ENCODE results near the gene LIMS4.
"Not testable (repeated sequence)": the region's sequence is repeated elsewhere in the genome, so short reads cannot be mapped to it uniquely, and the experiment has no call there.

Gene LIMS4

GRCh38 chr2:110472171-110473058 is at the start of gene LIMS4:
TSS of gene LIMS4 (minus strand) at chr2:110472816. CDS start at chr2:110472778, 38 bp downstream.
- not testable (repeated sequence) for H3K36me3 Mint-ChIP-seq (ENCODE audit: low read depth); H3K4me3 Mint-ChIP-seq; H3K9me3 Mint-ChIP-seq; H3K4me1 Mint-ChIP-seq (ENCODE audit: low read depth); H3K27me3 Mint-ChIP-seq (ENCODE audit: low read depth); H3K27ac Mint-ChIP-seq

GRCh38 chr2:110499755-110500377 is 27.2 kb upstream of the LIMS4 start:
- H3K36me3 Mint-ChIP-seq (ENCODE audit: low read depth); H3K27me3 Mint-ChIP-seq (ENCODE audit: low read depth); H3K4me3 Mint-ChIP-seq; H3K9me3 Mint-ChIP-seq; H3K27ac Mint-ChIP-seq; H3K4me1 Mint-ChIP-seq (ENCODE audit: low read depth): not testable (repeated sequence)

- H3K27me3 Mint-ChIP-seq (ENCODE audit: low read depth); H3K9me3 Mint-ChIP-seq; H3K4me1 Mint-ChIP-seq (ENCODE audit: low read depth); H3K36me3 Mint-ChIP-seq (ENCODE audit: low read depth); H3K4me3 Mint-ChIP-seq; H3K27ac Mint-ChIP-seq: not testable (repeated sequence)
Measured at GRCh38 chr2:110496027-110496426, 23.4 kb upstream of the LIMS4 start.

- H3K4me1 Mint-ChIP-seq (ENCODE audit: low read depth); H3K27ac Mint-ChIP-seq; H3K9me3 Mint-ChIP-seq; H3K36me3 Mint-ChIP-seq (ENCODE audit: low read depth); H3K27me3 Mint-ChIP-seq (ENCODE audit: low read depth); H3K4me3 Mint-ChIP-seq: not testable (repeated sequence)
Measured at GRCh38 chr2:110494488-110494887, 21.9 kb upstream of the LIMS4 start.

- not testable (repeated sequence) for H3K27me3 Mint-ChIP-seq (ENCODE audit: low read depth); H3K4me3 Mint-ChIP-seq; H3K36me3 Mint-ChIP-seq (ENCODE audit: low read depth); H3K4me1 Mint-ChIP-seq (ENCODE audit: low read depth); H3K9me3 Mint-ChIP-seq; H3K27ac Mint-ChIP-seq
Measured at GRCh38 chr2:110488991-110489390, 16.4 kb upstream of the LIMS4 start.

- H3K27ac Mint-ChIP-seq; H3K4me3 Mint-ChIP-seq; H3K4me1 Mint-ChIP-seq (ENCODE audit: low read depth); H3K9me3 Mint-ChIP-seq; H3K36me3 Mint-ChIP-seq (ENCODE audit: low read depth); H3K27me3 Mint-ChIP-seq (ENCODE audit: low read depth): not testable (repeated sequence)
Measured at GRCh38 chr2:110482697-110483096, 10.1 kb upstream of the LIMS4 start.

- H3K4me1 Mint-ChIP-seq (ENCODE audit: low read depth); H3K36me3 Mint-ChIP-seq (ENCODE audit: low read depth); H3K4me3 Mint-ChIP-seq; H3K27me3 Mint-ChIP-seq (ENCODE audit: low read depth); H3K9me3 Mint-ChIP-seq; H3K27ac Mint-ChIP-seq: not testable (repeated sequence)
Measured at GRCh38 chr2:110481200-110481599, 8.6 kb upstream of the LIMS4 start.

- not testable (repeated sequence) for H3K27ac Mint-ChIP-seq; H3K27me3 Mint-ChIP-seq (ENCODE audit: low read depth); H3K4me1 Mint-ChIP-seq (ENCODE audit: low read depth); H3K4me3 Mint-ChIP-seq; H3K36me3 Mint-ChIP-seq (ENCODE audit: low read depth); H3K9me3 Mint-ChIP-seq
Measured at GRCh38 chr2:110480084-110480483, 7.5 kb upstream of the LIMS4 start.

GRCh38 chr2:110477370-110477769 is 4.8 kb upstream of the LIMS4 start:
- H3K4me3 Mint-ChIP-seq; H3K36me3 Mint-ChIP-seq (ENCODE audit: low read depth); H3K27ac Mint-ChIP-seq; H3K27me3 Mint-ChIP-seq (ENCODE audit: low read depth); H3K9me3 Mint-ChIP-seq; H3K4me1 Mint-ChIP-seq (ENCODE audit: low read depth): not testable (repeated sequence)

GRCh38 chr2:110476952-110477351 is 4.3 kb upstream of the LIMS4 start:
- not testable (repeated sequence) for H3K4me1 Mint-ChIP-seq (ENCODE audit: low read depth); H3K4me3 Mint-ChIP-seq; H3K36me3 Mint-ChIP-seq (ENCODE audit: low read depth); H3K27ac Mint-ChIP-seq; H3K27me3 Mint-ChIP-seq (ENCODE audit: low read depth); H3K9me3 Mint-ChIP-seq

GRCh38 chr2:110475627-110476359 is 3.2 kb upstream of the LIMS4 start:
- not testable (repeated sequence) for H3K4me1 Mint-ChIP-seq (ENCODE audit: low read depth); H3K4me3 Mint-ChIP-seq

GRCh38 chr2:110474898-110475297 is 2.3 kb upstream of the LIMS4 start:
- not testable (repeated sequence) for H3K27me3 Mint-ChIP-seq (ENCODE audit: low read depth); H3K9me3 Mint-ChIP-seq; H3K27ac Mint-ChIP-seq; H3K4me1 Mint-ChIP-seq (ENCODE audit: low read depth); H3K36me3 Mint-ChIP-seq (ENCODE audit: low read depth); H3K4me3 Mint-ChIP-seq

More at GRCh38 chr2:110475627-110476359, 3.2 kb upstream of the LIMS4 start:
- not testable (repeated sequence) for H3K9me3 Mint-ChIP-seq; H3K27ac Mint-ChIP-seq; H3K36me3 Mint-ChIP-seq (ENCODE audit: low read depth); H3K27me3 Mint-ChIP-seq (ENCODE audit: low read depth)

- not testable (repeated sequence) for H3K4me3 Mint-ChIP-seq; H3K27ac Mint-ChIP-seq; H3K27me3 Mint-ChIP-seq (ENCODE audit: low read depth); H3K9me3 Mint-ChIP-seq; H3K36me3 Mint-ChIP-seq (ENCODE audit: low read depth); H3K4me1 Mint-ChIP-seq (ENCODE audit: low read depth)
Measured at GRCh38 chr2:110473059-110473358, 393 bp upstream of the LIMS4 start.

- H3K4me3 Mint-ChIP-seq, H3K27ac Mint-ChIP-seq: not testable (repeated sequence)
Measured at GRCh38 chr2:110468921-110469320, 3.7 kb downstream of the LIMS4 start.

GRCh38 chr2:110465312-110465711 is 7.3 kb downstream of the LIMS4 start:
- H3K27ac Mint-ChIP-seq; H3K27me3 Mint-ChIP-seq (ENCODE audit: low read depth); H3K9me3 Mint-ChIP-seq; H3K4me1 Mint-ChIP-seq (ENCODE audit: low read depth); H3K36me3 Mint-ChIP-seq (ENCODE audit: low read depth); H3K4me3 Mint-ChIP-seq: not testable (repeated sequence)

More at GRCh38 chr2:110468921-110469320, 3.7 kb downstream of the LIMS4 start:
- not testable (repeated sequence) for H3K36me3 Mint-ChIP-seq (ENCODE audit: low read depth); H3K4me1 Mint-ChIP-seq (ENCODE audit: low read depth); H3K9me3 Mint-ChIP-seq; H3K27me3 Mint-ChIP-seq (ENCODE audit: low read depth)
